GM19467 (cell line): Measurements from ENCODE around the gene YAE1.

Experiments
- ATAC-seq: cut with Tn5 transposase; IDR thresholded peaks from one replicate; pipeline ENCODE4 v1.9.1; 2021; ENCODE audit warnings: mild to moderate bottlenecking, moderate library complexity; ENCODE audit not compliant: unreplicated experiment

Gene YAE1

DNA sequence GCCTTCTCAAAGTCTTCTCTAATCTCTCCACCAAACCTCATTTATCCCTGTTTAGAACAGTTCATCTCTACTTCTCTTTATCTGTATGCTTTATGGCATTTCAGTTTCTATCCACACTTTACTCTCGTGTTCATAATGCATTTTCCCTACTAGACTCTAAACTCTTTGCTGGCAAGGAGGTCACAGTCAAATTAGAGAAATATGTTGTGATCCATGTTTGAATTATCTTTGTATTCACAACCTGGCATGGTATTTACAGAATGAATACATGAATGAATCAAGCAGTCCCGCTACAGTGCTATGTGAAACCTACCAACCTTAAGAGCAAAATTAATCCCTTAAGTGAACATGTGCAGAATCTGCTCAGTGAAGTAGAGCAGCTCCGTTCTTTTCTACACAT is 12.8 kb upstream of the YAE1 start:
- no peak for ATAC-seq

DNA sequence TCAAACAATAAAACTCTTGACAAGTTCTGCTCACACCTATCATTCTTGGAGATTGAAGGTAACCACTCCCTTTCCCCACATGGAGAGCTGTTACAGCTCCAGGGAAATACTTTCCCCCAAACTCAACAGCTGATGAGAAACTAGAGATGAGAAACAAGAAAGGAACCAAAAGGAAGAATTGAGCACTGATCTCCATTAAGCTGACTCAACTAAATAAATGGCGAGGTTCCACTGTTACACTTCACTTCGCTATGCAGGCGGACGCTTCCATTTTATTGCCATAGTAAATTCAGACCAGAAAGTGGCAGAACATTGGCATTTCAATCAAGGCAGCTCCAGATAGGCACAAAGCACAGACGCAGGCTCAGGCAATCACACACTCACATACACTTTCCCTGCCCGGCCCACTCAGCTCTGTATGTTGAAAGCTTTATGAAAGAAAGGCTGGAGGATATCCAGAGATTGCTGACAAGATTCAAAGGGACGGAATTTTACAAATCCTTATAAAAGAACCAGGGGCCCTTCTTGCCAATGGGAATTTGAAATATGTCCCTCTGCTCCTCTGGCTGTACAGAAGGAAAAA is 11.5 kb upstream of the YAE1 start:
- no peak for ATAC-seq

DNA sequence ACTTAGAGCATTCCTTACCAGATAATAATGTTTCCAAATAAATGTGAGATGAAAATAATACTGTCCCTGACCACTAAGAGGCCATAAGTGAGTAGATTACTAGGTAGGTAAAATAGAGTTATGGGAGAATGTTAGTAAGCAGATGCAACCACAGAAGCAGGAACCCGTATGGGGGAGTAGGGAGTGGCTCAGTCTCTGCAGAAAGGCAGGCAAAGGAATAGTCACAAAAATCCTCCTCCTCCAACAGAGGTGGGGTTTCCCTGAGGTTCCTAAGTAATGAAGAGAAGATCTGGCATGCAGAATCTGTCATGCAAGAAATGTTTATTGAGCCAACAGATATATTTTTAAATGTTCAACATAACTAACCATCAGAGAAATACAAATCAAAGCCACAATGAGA is 9.0 kb upstream of the YAE1 start:
- no peak for ATAC-seq

DNA sequence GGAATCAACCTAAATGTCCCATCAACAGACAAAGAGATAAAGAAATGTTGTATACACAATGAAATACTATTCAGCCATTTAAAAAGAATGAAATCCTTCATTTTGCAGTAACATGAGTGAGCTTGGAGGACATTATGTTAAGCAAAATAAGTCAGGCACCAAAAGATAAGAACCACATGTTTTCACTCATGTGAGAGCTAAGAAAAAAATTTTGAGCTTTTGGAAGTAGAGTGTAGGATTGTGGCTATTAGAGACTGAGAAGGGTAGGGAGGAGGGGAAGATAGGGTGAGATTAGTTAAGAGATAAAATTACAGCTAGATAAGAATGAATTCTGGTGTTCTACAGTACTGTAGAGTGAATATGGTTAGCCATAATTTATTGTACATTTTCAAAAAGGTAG is 8.3 kb upstream of the YAE1 start:
- no peak for ATAC-seq

DNA sequence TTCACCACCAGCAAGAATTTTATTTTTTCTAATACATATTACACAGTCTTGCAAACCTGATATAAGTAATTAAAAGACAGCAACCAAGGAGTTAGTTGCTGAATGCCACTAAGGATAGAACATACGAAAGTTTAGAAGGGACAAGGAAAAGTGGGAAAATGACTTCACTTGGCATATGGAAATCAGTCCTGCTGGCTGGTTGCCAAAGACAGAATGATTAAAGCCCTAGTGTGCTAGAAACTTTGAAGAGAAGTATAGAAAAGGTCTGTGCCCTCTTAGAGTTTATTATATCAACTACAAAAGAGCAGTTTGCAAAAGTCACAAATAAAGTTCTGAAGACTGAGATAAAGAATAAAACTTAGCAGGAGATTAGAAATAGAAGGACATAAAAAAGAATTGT is 5.8 kb upstream of the YAE1 start:
- ATAC-seq = no peak

DNA sequence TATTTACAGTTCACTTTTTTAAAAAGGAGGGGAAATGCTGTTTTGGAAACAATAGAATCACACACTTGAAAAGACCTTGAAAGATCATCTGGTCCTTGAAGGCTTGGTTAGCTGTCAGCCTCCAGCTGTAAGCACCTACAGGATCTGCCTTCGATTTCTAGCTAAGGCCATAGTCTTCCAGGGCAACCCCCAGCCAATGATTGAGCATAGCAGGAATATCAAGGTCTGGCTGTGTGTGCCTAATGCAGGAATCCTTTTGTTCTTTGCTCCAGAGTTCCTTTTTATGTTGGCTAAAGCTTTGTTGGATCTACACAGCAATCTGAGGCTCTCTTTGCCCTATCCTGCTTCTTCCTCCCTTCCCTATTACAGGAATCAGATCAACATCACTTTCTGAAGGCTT is 5.2 kb upstream of the YAE1 start:
- no peak for ATAC-seq

DNA sequence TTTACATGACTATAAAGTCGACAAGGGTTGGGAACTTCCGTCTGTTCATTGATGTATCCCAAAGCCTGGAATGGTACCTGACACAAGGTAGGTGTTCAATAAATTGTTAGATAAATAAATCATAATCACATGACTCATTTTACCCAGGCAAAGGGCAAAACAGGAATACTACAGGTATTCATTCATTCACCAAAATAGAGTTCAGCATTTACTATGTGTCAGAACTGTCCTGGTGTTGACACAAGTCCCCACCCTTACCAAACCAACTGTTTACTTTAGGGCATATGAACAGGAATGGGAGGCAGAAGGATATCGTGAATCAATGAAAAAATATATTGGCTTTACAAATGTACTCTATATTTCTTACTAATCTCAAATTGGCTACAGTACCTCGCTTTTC is 666 bp upstream of the YAE1 start:
- no peak for ATAC-seq

DNA sequence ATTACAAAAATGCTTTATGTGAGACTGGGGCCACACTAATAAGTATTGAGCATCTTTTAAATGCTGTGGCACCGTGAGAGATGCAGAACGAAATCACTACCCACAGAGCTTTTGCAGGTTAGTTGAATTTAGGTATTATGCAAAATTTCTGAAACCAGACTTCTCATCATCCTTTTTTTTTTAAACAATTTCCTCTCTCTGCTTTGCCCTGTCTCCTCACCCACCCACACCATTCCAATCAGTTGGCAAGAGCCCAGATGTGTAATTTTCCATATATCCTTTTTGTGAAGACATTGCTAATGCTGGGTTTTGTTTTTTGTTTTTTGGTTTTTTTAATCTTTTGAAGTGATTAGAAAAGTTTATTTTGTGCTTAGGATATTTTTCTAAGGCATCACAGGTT is 1.1 kb downstream of the YAE1 start:
- ATAC-seq = no peak

DNA sequence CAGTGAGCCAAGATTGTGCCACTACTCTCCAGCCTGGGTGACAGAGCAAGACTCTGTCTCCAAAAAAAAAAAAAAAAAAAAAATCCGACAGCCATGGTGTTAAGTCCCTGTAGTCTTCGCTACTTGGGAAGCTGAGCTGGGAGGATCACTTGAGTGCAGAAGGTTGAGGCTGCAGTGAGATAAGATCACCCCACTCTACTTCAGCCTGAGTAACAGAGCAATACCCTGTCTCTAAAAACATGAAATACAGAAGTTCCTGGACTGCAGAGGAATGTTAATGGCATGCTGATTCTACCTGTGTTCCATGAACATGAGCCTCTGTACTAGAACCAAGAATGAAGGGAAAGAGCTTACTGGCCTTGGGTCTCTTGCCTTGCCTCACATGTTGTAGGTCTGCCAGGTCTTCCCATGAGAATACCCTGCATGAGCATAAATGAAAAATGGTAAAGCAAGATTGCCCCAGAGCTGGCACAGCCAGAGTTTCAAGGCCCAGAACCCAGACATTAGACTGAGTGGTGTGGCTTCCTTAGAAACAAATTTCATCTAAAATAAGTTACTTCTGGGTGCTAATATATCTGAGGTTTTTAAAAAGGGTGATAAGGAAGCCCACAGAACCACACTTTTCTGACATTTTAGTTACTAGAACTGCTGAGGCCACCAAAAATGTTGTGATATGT is 8.6 kb downstream of the YAE1 start:
- no peak for ATAC-seq

DNA sequence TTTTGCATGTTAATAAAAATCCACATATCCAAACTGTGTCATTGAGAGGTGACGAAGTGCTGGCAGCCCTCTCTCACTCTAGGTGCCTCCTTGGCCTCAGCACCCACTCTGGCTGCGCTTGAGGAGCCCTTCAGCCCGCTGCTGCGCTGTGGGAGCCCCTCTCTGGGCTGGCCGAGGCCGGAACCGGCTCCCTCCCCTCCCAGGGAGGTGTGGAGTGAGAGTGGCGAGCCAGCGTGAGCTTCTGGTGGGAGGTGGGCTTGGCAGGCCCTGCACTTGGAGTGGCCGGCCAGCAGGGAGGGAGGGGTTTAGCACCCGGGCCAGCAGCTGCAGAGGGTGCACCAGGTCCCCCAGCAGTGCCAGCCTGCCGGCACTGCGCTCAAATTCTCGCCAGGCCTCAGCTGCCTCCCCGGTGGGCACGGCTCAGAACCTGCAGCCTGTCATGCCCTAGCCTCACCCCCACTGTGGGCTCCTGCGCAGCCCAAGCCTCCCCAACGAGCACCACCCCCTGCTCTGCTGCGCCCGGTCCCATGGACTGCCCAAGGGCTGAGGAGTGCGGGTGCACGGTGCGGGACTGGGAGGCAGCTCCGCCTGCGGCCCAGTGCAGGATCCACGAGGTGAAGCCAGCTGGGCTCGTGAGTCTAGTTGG is 11.1 kb downstream of the YAE1 start:
- ATAC-seq = no peak

DNA sequence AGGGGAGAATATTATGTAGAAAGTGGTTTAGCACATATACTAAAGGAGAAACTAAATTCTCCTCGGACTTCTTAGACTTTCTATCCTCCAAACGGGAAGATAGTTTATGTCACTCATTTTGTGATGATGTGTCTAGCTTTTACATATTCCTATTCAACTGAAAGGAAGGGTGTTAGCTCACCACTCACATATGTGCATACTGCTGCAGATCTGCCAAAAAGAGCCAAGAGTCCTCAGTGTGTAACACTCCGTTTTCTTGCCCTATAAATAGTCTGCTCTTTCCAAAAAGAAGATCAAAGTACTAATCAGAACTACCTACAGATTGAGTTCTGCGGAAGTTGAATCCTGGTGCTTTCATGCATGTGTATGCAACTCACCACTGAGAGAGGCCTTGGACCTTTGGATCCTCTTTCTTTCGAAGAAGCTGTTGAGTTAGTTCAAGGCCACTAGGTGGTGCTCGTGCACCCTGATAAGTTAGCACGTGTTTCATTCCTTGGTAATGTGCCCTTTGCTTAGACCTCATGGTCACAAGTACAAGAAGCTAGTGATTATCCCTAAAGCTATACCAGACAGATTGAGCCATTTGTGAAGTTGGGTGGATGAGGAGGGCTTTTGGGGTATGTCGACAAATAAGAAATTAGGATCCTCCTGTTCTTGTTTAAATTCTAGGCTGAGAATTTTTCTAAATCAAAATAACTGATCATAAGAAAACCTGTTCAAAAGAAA is 14.1 kb downstream of the YAE1 start:
- peak; percentile 95 for ATAC-seq

DNA sequence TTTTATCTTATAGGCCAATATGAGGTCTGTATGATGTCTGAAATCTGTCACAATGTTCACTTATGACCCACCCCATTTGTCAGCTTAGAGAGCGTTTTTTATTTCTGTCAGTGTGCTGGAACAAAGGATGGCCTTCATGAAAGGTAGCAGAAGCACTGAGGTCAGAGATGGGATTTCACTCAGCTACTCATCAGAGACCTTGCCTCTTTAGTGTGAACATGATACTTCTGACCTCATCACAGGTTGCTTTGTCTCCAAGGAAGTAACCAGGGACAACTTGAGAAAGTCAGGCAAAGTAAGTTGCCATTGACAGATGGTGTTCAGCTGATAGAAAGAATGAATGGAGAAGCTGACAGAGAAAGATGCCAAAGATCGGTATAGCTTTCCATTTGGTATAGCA is 16.3 kb downstream of the YAE1 start:
- no peak for ATAC-seq

DNA sequence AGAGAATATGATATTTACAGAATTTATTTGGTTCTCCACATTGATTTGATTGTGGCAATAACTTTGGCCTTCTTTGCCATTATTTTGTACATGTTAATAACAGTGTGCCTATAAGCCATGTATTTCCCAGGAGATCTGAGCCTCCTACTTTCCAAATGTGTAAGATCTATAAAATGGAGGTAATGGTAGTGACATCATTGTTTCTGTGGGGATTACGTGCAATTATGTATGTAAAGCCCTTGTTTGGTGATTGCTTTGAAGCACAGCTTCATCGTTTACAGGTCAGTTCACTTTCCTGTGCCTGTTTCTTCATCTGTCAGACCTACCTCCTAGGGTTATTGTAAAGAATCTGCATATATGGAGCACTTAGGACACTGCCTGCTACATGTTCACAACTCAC is 17.3 kb downstream of the YAE1 start:
- no peak for ATAC-seq

DNA sequence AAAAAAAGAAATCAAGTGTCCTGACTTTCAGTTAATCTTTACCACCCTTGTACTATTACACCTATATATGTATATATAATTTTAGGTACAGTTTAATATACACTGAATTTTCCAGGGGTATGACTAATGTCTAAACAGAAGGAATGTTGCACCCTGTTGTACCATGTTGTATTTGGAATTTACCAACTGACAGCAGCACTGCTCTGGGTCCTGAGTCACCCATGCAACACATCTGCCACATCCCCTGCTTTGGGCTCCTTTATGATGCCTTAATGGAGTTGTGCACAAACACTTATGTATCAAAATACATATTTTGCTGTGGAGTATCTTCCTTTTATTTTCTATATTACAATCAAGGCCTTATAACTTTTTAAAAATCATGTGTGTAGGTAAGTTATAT is 21.2 kb downstream of the YAE1 start:
- no peak for ATAC-seq

DNA sequence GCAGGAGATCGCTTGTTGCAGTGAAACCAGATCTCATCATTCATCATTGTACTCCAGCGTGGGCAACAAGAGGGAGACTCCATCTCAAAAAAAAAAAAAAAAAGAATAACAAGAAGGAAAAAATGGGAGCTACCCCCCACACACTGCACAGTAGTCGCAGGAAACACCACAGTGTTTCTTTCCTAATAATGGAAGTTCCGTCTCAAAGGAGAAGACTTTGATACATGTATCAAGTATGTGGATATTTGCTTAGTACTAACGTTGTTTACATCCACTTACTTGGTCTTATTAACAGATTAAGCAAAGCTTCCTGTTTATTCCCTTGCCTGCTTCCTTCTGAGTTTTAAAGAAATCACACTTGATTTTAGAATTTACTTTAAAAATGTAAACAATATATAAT is 22.2 kb downstream of the YAE1 start:
- ATAC-seq = no peak

DNA sequence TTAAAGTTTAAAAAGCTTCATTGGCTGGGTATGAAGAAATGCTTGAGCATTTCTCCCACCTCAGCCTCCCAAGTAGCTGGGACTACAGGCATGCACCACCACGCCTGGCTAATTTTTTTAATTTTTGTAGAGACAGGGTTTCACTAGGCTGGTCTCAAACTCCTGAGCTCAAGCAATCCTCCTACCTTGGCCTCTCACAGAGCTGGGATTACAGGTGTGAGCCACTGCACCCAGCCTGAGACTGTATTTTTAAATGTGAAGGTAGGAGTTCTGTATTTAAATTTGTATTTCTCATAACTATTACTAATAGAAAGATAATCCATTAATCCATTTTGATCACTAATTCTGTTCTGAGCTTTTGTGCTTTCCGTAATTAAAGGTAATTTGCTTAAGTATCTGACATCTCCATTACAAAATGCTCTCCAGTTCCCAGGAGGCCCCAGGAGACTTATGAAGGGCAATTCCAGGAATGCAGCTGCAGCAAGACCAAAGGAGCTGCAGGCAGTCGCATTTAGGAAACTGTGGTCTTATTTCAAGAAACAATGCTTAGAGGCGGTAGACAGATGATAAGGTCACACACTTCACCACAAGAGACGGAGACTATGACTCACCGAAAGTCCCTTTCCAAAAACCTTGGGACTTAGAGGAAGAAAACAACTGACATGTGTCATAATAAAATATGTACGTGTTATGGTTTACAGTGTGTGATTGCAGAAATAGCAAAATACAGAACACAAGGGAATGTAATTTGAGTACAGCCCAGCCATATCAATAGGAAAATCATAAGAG is 23.3 kb downstream of the YAE1 start:
- ATAC-seq = peak; percentile 78

DNA sequence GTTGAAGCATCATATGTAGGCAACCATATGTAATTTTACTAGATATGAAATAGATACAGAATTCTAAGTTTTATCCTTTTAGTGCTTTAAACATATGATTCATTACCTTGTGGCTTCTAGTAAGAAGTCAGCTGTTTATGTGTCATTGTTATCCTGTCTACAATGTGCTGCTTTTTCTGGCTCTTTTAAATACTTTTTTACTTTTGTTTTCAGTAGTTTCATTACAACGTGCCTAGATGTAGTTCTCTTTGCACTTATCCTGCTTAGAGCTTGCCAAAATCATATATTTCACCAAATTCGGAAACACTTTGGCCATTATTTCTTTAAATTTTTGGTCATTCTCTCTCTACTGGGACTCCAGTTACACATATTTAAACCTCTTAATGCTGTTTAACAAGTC is 26.4 kb downstream of the YAE1 start:
- ATAC-seq = no peak

DNA sequence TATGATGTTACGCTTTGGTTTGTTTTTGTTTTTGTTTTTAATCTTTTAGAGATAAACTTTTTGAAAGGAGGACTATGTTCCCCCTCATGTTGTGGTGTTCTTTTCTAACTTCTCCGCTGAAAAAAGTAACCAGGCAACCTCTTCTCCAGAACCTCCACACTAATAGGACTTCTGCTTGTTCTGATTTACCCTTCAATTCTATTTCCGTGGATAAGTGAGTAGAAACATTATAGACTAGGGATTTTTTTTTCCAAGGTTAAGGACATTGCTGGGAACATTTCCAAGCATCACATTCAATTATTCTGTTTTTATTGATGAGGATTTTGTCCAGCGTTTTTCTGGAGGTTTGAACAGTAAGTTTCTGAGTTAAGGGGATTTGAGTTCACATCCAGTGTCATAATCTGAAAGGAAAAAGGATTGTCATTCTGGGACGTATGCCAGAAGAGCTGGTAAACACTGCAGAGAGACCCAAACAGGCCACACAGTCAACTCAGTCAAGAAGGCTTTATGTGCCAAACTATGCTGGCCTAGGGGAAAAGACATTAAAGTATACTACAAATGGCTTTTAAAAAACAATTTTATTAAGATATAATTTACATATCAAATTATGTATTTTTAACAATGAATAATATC is 28.9 kb downstream of the YAE1 start:
- ATAC-seq = no peak

DNA sequence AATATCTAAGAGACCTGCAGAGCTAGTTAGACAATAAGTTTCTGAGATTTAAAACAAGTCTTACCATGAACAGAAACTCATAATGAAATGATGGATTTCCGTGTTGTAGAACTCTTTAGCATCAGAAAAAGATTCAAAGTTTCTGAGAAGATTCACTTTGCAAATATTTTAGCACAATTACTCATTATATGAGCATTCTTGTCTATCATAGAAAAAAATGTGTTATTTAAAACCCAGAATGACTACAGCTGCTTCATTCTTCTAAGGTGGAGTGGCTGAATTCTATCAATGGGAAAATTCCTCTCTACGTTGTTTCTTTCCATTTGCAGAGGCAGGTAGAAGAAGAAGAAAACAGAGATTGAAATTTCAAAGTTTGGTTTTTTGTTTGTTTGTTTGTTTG is 36.1 kb downstream of the YAE1 start:
- no peak for ATAC-seq

DNA sequence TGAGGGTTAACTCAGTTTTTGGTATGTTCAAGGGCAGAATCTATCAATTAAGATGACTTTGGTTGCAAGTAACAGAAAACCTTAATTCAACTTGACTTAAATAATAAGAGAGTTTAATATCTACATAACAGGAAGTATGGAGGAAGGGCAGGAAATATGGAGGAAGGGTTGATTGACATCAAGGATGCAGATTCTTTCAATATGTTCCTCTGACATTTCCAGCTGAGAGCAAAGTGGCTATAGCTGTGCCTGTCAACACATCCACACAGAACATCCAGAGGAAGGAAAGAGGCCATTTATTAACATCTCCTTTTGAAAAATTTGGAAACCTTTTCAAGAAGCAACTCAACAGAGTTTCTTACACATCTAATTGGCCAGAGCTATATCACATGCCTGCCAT is 37.7 kb downstream of the YAE1 start:
- ATAC-seq = no peak

DNA sequence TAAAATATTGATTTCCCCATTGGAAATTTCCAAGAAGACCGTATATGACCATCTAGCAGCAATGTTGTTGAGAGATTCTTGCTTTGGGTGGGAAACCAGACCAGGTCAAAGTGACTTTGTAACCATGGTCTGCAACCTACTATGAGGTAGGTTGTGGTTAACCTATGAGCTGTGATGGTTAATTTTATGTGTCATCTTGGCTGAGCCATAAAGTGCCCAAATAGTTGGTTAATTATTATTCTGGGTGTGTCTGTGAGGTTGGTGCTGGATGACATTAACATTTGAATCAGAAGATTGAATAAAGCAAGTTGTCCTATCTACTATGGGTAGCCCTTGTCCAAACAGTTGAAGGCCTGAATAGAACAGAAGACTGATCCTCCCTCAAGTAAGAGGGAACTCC is 38.9 kb downstream of the YAE1 start:
- peak; percentile 69 for ATAC-seq
